ENCODE data around the gene SPATA25.
A peak's percentile ranks its signal among the peaks of the same experiment; 100 is the strongest.

Gene SPATA25

DNA sequence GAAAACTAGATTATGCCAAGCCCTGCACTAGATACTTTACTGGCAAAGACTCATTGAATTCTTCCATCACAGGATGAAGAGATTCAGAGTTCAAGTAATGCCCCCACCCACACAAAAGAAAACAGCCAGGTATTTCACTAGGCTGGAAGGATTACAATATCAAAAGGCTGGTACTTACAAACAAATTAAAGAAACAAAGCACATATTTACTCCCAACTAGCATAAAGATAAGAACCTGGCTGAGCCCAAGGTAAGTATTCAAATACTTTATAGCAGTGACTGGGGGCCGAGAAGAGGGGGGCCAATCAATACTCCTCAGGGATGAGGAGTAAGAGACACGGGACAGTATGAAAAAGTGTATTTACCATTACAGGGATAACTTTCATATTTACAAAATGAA is 33.9 kb downstream of the SPATA25 start:
- Histone ChIP-seq H3K27me3 (replicated peaks in 2 of 5; ENCODE audit: control insufficient read depth in 4 of 5, insufficient read depth in 5 of 5, low read length in 4 of 5) (no peaks in the 10 kb centered on the region), H3K27ac (ENCODE audit: insufficient read depth in 1 of 2, low read depth in 1 of 2, low read length in 2 of 2, poor library complexity in 1 of 2, severe bottlenecking in 2 of 2) (no peak overlapping the region), H3K9me3 (ENCODE audit: control extremely low read depth in 1 of 5, control insufficient read depth in 4 of 5, insufficient read depth in 2 of 5, low read depth in 1 of 5, low read length in 4 of 5) (no peaks in the 10 kb centered on the region), H3K4me3 (ENCODE audit: control insufficient read depth in 1 of 7, extremely low read depth in 1 of 7, insufficient read depth in 4 of 7, low read depth in 2 of 7, low read length in 6 of 7) (no peak overlapping the region), H3K4me1 (ENCODE audit: control extremely low read depth in 1 of 4, control insufficient read depth in 4 of 4, insufficient read depth in 4 of 4, low read length in 3 of 4) (peaks cover 2 to 23% (median 22%) of the 10 kb centered on the region in 4 experiments), H3K36me3 (ENCODE audit: control insufficient read depth in 4 of 4, insufficient read depth in 4 of 4, low read length in 3 of 4) (peaks cover 3 to 43% (median 22%) of the 10 kb centered on the region in 4 experiments)
- no peak for DNase-seq
- CTCF ChIA-PET: interaction anchor here (1.5 to 2.3 kb wide), 3 partner anchors 11 to 54 kb away, joined by 3 to 8 read pairs (median 4); no protein-coding TSS in a partner anchor
- WGBS (ENCODE audit: insufficient coverage): no CpG with 5 or more reads among the region's 2 CpGs
- POLR2A ChIA-PET: no interaction called here

- ChIA-PET CTCF (interaction anchor here (0.6 to 1.6 kb wide), 4 partner anchors 9 to 91 kb away, joined by 3 to 4 read pairs (median 3); no protein-coding TSS in a partner anchor), POLR2A (no interaction called here)
- Histone ChIP-seq H3K9me3 (ENCODE audit: control extremely low read depth in 1 of 5, control insufficient read depth in 4 of 5, insufficient read depth in 2 of 5, low read depth in 1 of 5, low read length in 4 of 5) (no peaks in the 10 kb centered on the region), H3K4me1 (ENCODE audit: control extremely low read depth in 1 of 4, control insufficient read depth in 4 of 4, insufficient read depth in 4 of 4, low read length in 3 of 4) (peaks cover 0 to 13% (median 13%) of the 10 kb centered on the region in 4 experiments), H3K27me3 (replicated peaks in 2 of 5; ENCODE audit: control insufficient read depth in 4 of 5, insufficient read depth in 5 of 5, low read length in 4 of 5) (no peaks in the 10 kb centered on the region), H3K27ac (ENCODE audit: insufficient read depth in 1 of 2, low read depth in 1 of 2, low read length in 2 of 2, poor library complexity in 1 of 2, severe bottlenecking in 2 of 2) (no peak overlapping the region), H3K4me3 (ENCODE audit: control insufficient read depth in 1 of 7, extremely low read depth in 1 of 7, insufficient read depth in 4 of 7, low read depth in 2 of 7, low read length in 6 of 7) (no peak overlapping the region), H3K36me3 (ENCODE audit: control insufficient read depth in 4 of 4, insufficient read depth in 4 of 4, low read length in 3 of 4) (peaks cover 3 to 48% (median 28%) of the 10 kb centered on the region in 4 experiments)
- 100% methylated on average over 2 of the region's 6 CpGs for WGBS (ENCODE audit: insufficient coverage)
- DNase-seq: no peak
Measured at GRCh38 chr20:45852326-45852725, 35.1 kb downstream of the SPATA25 start.

- POLR2A ChIA-PET: interaction anchor here (0.7 kb wide), 1 partner anchor 21 kb away, joined by 3 read pairs; no protein-coding TSS in a partner anchor
- Histone ChIP-seq H3K4me1 (ENCODE audit: control extremely low read depth in 1 of 4, control insufficient read depth in 4 of 4, insufficient read depth in 4 of 4, low read length in 3 of 4) (peaks cover 0 to 9% (median 9%) of the 10 kb centered on the region in 4 experiments), H3K27me3 (replicated peaks in 2 of 5; ENCODE audit: control insufficient read depth in 4 of 5, insufficient read depth in 5 of 5, low read length in 4 of 5) (no peaks in the 10 kb centered on the region), H3K4me3 (ENCODE audit: control insufficient read depth in 1 of 7, extremely low read depth in 1 of 7, insufficient read depth in 4 of 7, low read depth in 2 of 7, low read length in 6 of 7) (no peak overlapping the region), H3K9me3 (ENCODE audit: control extremely low read depth in 1 of 5, control insufficient read depth in 4 of 5, insufficient read depth in 2 of 5, low read depth in 1 of 5, low read length in 4 of 5) (no peaks in the 10 kb centered on the region), H3K36me3 (ENCODE audit: control insufficient read depth in 4 of 4, insufficient read depth in 4 of 4, low read length in 3 of 4) (peaks cover 5 to 55% (median 31%) of the 10 kb centered on the region in 4 experiments), H3K27ac (ENCODE audit: insufficient read depth in 1 of 2, low read depth in 1 of 2, low read length in 2 of 2, poor library complexity in 1 of 2, severe bottlenecking in 2 of 2) (no peak overlapping the region)
- CTCF ChIA-PET: interaction anchor here (1.0 to 1.7 kb wide), 2 partner anchors 38 to 92 kb away, joined by 3 to 4 read pairs; no protein-coding TSS in a partner anchor
- no peak for DNase-seq
Measured at GRCh38 chr20:45851501-45851900, 35.9 kb downstream of the SPATA25 start.

DNA sequence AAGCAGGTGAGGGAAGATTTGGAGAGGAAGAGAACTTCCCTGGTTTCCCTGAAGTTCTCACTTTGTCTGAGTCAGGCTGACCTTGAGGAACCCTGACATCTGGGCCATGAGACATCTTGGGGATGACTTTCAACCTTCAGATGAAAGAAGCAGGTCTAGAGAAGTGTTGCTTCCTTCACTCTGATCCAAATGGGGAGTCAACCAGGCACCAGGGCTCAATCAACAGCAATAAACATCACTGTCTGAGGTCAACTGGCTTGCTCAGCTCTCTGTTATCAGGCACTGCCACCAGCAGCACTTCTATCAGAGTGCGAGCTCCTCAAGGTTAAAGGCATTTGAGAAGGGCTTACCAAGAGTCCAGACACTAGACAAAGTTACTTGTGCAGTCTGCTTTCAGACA is 36.5 kb downstream of the SPATA25 start:
- Histone ChIP-seq H3K4me1 (ENCODE audit: control extremely low read depth in 1 of 4, control insufficient read depth in 4 of 4, insufficient read depth in 4 of 4, low read length in 3 of 4) (peaks cover 0 to 4% (median 3%) of the 10 kb centered on the region in 4 experiments), H3K9me3 (ENCODE audit: control extremely low read depth in 1 of 5, control insufficient read depth in 4 of 5, insufficient read depth in 2 of 5, low read depth in 1 of 5, low read length in 4 of 5) (no peaks in the 10 kb centered on the region), H3K27ac (ENCODE audit: insufficient read depth in 1 of 2, low read depth in 1 of 2, low read length in 2 of 2, poor library complexity in 1 of 2, severe bottlenecking in 2 of 2) (no peak overlapping the region), H3K27me3 (replicated peaks in 2 of 5; ENCODE audit: control insufficient read depth in 4 of 5, insufficient read depth in 5 of 5, low read length in 4 of 5) (no peaks in the 10 kb centered on the region), H3K36me3 (ENCODE audit: control insufficient read depth in 4 of 4, insufficient read depth in 4 of 4, low read length in 3 of 4) (peaks cover 5 to 61% (median 34%) of the 10 kb centered on the region in 4 experiments), H3K4me3 (ENCODE audit: control insufficient read depth in 1 of 7, extremely low read depth in 1 of 7, insufficient read depth in 4 of 7, low read depth in 2 of 7, low read length in 6 of 7) (no peak overlapping the region)
- ChIA-PET CTCF (interaction anchor here (1.7 to 1.9 kb wide), 2 partner anchors 11 to 39 kb away, joined by 4 to 8 read pairs; no protein-coding TSS in a partner anchor), POLR2A (no interaction called here)
- DNase-seq: peak in 1 of 3 donors; percentile 17
- WGBS (ENCODE audit: insufficient coverage): no CpG with 5 or more reads among the region's 1 CpG

- Histone ChIP-seq H3K4me1 (ENCODE audit: control extremely low read depth in 1 of 4, control insufficient read depth in 4 of 4, insufficient read depth in 4 of 4, low read length in 3 of 4) (peaks cover 0 to 2% (median 0%) of the 10 kb centered on the region in 4 experiments), H3K36me3 (ENCODE audit: control insufficient read depth in 4 of 4, insufficient read depth in 4 of 4, low read length in 3 of 4) (peaks cover 5 to 67% (median 39%) of the 10 kb centered on the region in 4 experiments), H3K27ac (ENCODE audit: insufficient read depth in 1 of 2, low read depth in 1 of 2, low read length in 2 of 2, poor library complexity in 1 of 2, severe bottlenecking in 2 of 2) (no peak overlapping the region), H3K4me3 (ENCODE audit: control insufficient read depth in 1 of 7, extremely low read depth in 1 of 7, insufficient read depth in 4 of 7, low read depth in 2 of 7, low read length in 6 of 7) (no peak overlapping the region), H3K27me3 (replicated peaks in 2 of 5; ENCODE audit: control insufficient read depth in 4 of 5, insufficient read depth in 5 of 5, low read length in 4 of 5) (no peaks in the 10 kb centered on the region), H3K9me3 (ENCODE audit: control extremely low read depth in 1 of 5, control insufficient read depth in 4 of 5, insufficient read depth in 2 of 5, low read depth in 1 of 5, low read length in 4 of 5) (no peaks in the 10 kb centered on the region)
- 100% methylated on average over 1 of the region's 2 CpGs for WGBS (ENCODE audit: insufficient coverage)
- ChIA-PET POLR2A (no interaction called here), CTCF (interaction anchor here (1.7 to 1.9 kb wide), 2 partner anchors 10 to 40 kb away, joined by 4 to 8 read pairs; no protein-coding TSS in a partner anchor)
- DNase-seq: no peak
Measured at GRCh38 chr20:45850238-45850637, 37.2 kb downstream of the SPATA25 start.

- H3K4me3 ChIP-seq (ENCODE audit: control insufficient read depth in 1 of 7, extremely low read depth in 1 of 7, insufficient read depth in 4 of 7, low read depth in 2 of 7, low read length in 6 of 7): no peak overlapping the region
- CTCF ChIA-PET: interaction anchor here (1.0 to 1.9 kb wide), 2 partner anchors 9 to 19 kb away, joined by 4 to 8 read pairs; no protein-coding TSS in a partner anchor
- WGBS (ENCODE audit: insufficient coverage): 100% methylated on average over 2 of the region's 8 CpGs
Measured at GRCh38 chr20:45848969-45849582, 38.3 kb downstream of the SPATA25 start.

DNA sequence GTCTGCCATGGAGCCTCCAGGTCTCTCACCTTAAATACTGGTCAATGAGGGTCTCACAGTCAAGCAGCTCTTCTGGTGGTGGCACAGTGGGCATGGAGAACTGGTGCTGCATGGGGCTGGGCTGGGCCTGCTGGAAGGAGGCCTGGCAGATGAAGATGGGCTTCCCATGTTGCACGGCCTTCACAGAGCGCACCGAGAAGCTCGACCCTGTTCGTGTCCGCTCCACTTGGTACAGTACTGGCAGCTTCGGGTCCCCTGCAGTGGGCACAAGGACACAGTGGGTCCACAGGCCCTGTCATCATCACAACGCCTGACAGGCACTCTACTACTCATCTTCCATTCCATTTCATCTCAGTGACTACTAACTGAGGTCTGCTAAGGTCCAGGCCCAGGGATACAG is 39.0 kb downstream of the SPATA25 start:
- no peak for DNase-seq
- ChIA-PET POLR2A (interaction anchor here (0.6 kb wide), 1 partner anchor 47 kb away, joined by 3 read pairs; no protein-coding TSS in a partner anchor), CTCF (interaction anchor here (0.8 kb wide), 1 partner anchor 20 kb away, joined by 3 read pairs; no protein-coding TSS in a partner anchor)
- no peak overlapping the region for H3K4me3 ChIP-seq (ENCODE audit: control insufficient read depth in 1 of 7, extremely low read depth in 1 of 7, insufficient read depth in 4 of 7, low read depth in 2 of 7, low read length in 6 of 7)
- no peaks in the 10 kb centered on the region for H3K9me3 ChIP-seq (ENCODE audit: control extremely low read depth in 1 of 5, control insufficient read depth in 4 of 5, insufficient read depth in 2 of 5, low read depth in 1 of 5, low read length in 4 of 5)
- WGBS (ENCODE audit: insufficient coverage): 95% methylated on average over 8 of the region's 8 CpGs
- no peaks in the 10 kb centered on the region for H3K27me3 ChIP-seq (replicated peaks in 2 of 5; ENCODE audit: control insufficient read depth in 4 of 5, insufficient read depth in 5 of 5, low read length in 4 of 5)
- peaks cover 0 to under 1% (median 0%) of the 10 kb centered on the region in 4 experiments for H3K4me1 ChIP-seq (ENCODE audit: control extremely low read depth in 1 of 4, control insufficient read depth in 4 of 4, insufficient read depth in 4 of 4, low read length in 3 of 4)
- H3K27ac ChIP-seq (ENCODE audit: insufficient read depth in 1 of 2, low read depth in 1 of 2, low read length in 2 of 2, poor library complexity in 1 of 2, severe bottlenecking in 2 of 2): no peak overlapping the region
- peaks cover 11 to 77% (median 45%) of the 10 kb centered on the region in 4 experiments for H3K36me3 ChIP-seq (ENCODE audit: control insufficient read depth in 4 of 4, insufficient read depth in 4 of 4, low read length in 3 of 4)

More at GRCh38 chr20:45848969-45849582, 38.3 kb downstream of the SPATA25 start:
- H3K4me1 ChIP-seq (ENCODE audit: control extremely low read depth in 1 of 4, control insufficient read depth in 4 of 4, insufficient read depth in 4 of 4, low read length in 3 of 4): no peaks in the 10 kb centered on the region
- H3K36me3 ChIP-seq (ENCODE audit: control insufficient read depth in 4 of 4, insufficient read depth in 4 of 4, low read length in 3 of 4): peaks cover 6 to 73% (median 41%) of the 10 kb centered on the region in 4 experiments
- no peaks in the 10 kb centered on the region for H3K27me3 ChIP-seq (replicated peaks in 2 of 5; ENCODE audit: control insufficient read depth in 4 of 5, insufficient read depth in 5 of 5, low read length in 4 of 5)
- H3K9me3 ChIP-seq (ENCODE audit: control extremely low read depth in 1 of 5, control insufficient read depth in 4 of 5, insufficient read depth in 2 of 5, low read depth in 1 of 5, low read length in 4 of 5): no peaks in the 10 kb centered on the region
- POLR2A ChIA-PET: interaction anchor here (0.6 kb wide), 1 partner anchor 47 kb away, joined by 3 read pairs; no protein-coding TSS in a partner anchor
- no peak overlapping the region for H3K27ac ChIP-seq (ENCODE audit: insufficient read depth in 1 of 2, low read depth in 1 of 2, low read length in 2 of 2, poor library complexity in 1 of 2, severe bottlenecking in 2 of 2)
- no peak for DNase-seq

Measured in common myeloid progenitor, CD34-positive (primary cell).